ENCODE measurements around the gene FOS.

GRCh38 chr14:75322746-75323145 lies 44.1 kb downstream of the FOS start:
- TF ChIP-seq CTCF (IDR thresholded peaks at IDR 0.05) (no peak), ZNF263 (CRISPR knock-in tag; IDR thresholded peaks at IDR 0.05; ENCODE audit: low read depth) (no peak), AFF4 (CRISPR knock-in tag; IDR thresholded peaks at IDR 0.05; ENCODE audit: borderline replicate concordance) (no peak), CREM (CRISPR knock-in tag; IDR thresholded peaks at IDR 0.05) (no peak), ELF4 (CRISPR knock-in tag; IDR thresholded peaks at IDR 0.05; ENCODE audit: low read depth) (no peak)

All from WTC11 (cell line).